ENCODE measurements around the gene FBRS. TPM values are rescaled to one million over a fixed set of nuclear protein-coding genes. Genes with fewer than 3 reads are reported as not detected.

Gene FBRS
- total RNA-seq, 1 donor from 2014 or later: 66.7 TPM

Other genes starting within 250 kb of the FBRS start
- 37.6 TPM for gene DCTPP1, start 228.4 kb upstream of the FBRS start, total RNA-seq (ENCODE audit: unreplicated experiment)
- 43.2 TPM for gene SEPHS2, start 212.6 kb upstream of the FBRS start, total RNA-seq (ENCODE audit: unreplicated experiment)
- not detected for gene ITGAL, start 185.7 kb upstream of the FBRS start, total RNA-seq (ENCODE audit: unreplicated experiment)
- 45.6 TPM for gene ZNF768, start 131.9 kb upstream of the FBRS start, total RNA-seq (ENCODE audit: unreplicated experiment)
- gene ZNF747, start 123.6 kb upstream of the FBRS start, total RNA-seq (ENCODE audit: unreplicated experiment): 15.1 TPM
- 39.0 TPM for gene ZNF764, start 100.1 kb upstream of the FBRS start, total RNA-seq (ENCODE audit: unreplicated experiment)
- 18.7 TPM for gene ZNF688, start 86.7 kb upstream of the FBRS start, total RNA-seq (ENCODE audit: unreplicated experiment)
- gene ZNF785, start 72.7 kb upstream of the FBRS start, total RNA-seq (ENCODE audit: unreplicated experiment): 58.4 TPM
- 14.6 TPM for gene ZNF689, start 48.0 kb upstream of the FBRS start, total RNA-seq (ENCODE audit: unreplicated experiment)
- gene PRR14, start 7.5 kb upstream of the FBRS start, total RNA-seq (ENCODE audit: unreplicated experiment): 79.6 TPM
- gene SRCAP, start 40.7 kb downstream of the FBRS start, total RNA-seq (ENCODE audit: unreplicated experiment): 60.1 TPM
- gene PHKG2, start 90.0 kb downstream of the FBRS start, total RNA-seq (ENCODE audit: unreplicated experiment): 32.6 TPM
- 10.9 TPM for gene CFAP119, start 103.6 kb downstream of the FBRS start, total RNA-seq (ENCODE audit: unreplicated experiment)
- 182 TPM for gene RNF40, start 103.9 kb downstream of the FBRS start, total RNA-seq (ENCODE audit: unreplicated experiment)
- gene ZNF629, start 128.8 kb downstream of the FBRS start, total RNA-seq (ENCODE audit: unreplicated experiment): 42.5 TPM
- gene BCL7C, start 235.6 kb downstream of the FBRS start, total RNA-seq (ENCODE audit: unreplicated experiment): 24.0 TPM
- 1.7 TPM for gene CTF1, start 238.2 kb downstream of the FBRS start, total RNA-seq (ENCODE audit: unreplicated experiment)